K562 (cell line): ENCODE results near the gene NIPSNAP3A. TPM values are rescaled to one million over a fixed set of nuclear protein-coding genes. Genes with fewer than 3 reads are reported as not detected.

ENCODE experiments used
- DPF2 ChIP-seq: fragments of 450-650 bp; IDR thresholded peaks from 2 replicates; pipeline ENCODE4 v1.6.1; 2016
- EP300 ChIP-seq: IDR thresholded peaks from 2 replicates; pipeline ENCODE4 v1.6.1; 2012; ENCODE audit warnings: low read length, improper control_type of control experiment
- GATAD2B ChIP-seq: fragments of 450-650 bp; IDR thresholded peaks from 2 replicates; pipeline ENCODE4 v1.6.1; 2017; ENCODE audit warnings: mild to moderate bottlenecking, borderline replicate concordance
- HLTF ChIP-seq: fragments of 450-650 bp; IDR thresholded peaks from 2 replicates; pipeline ENCODE4 v1.6.1; 2016
- ILF3 ChIP-seq: fragments of 450-650 bp; IDR thresholded peaks from 2 replicates; pipeline ENCODE4 v1.6.1; 2018; ENCODE audit warnings: antibody characterized with exemption, mild to moderate bottlenecking, moderate library complexity, borderline replicate concordance
- JUN ChIP-seq, 2 experiments: sonication (generic) in 1 of 2; formaldehyde crosslinking in 1 of 2; IDR thresholded peaks; 2 replicates each; pipeline versions ENCODE4 v1.6.1 to v1.8.0; 2012 to 2022; ENCODE audit warnings: borderline replicate concordance in 2 of 2, mild to moderate bottlenecking in 2 of 2, improper control_type of control experiment in 1 of 2, low read depth in 1 of 2, low read length in 1 of 2, missing genetic modification reagents in 1 of 2
- L3MBTL2 ChIP-seq: fragments of 450-650 bp; IDR thresholded peaks from 2 replicates; pipeline ENCODE4 v1.6.1; 2016; ENCODE audit warnings: mild to moderate bottlenecking, moderate library complexity
- NCOA2 ChIP-seq, 2 experiments: fragments of 450-650 bp; IDR thresholded peaks; 2 replicates each; pipeline ENCODE4 v1.6.1; 2018; ENCODE audit warnings: mild to moderate bottlenecking in 2 of 2, moderate library complexity in 1 of 2; ENCODE audit not compliant: partially characterized antibody in 2 of 2
- NFE2L1 ChIP-seq: fragments of 450-650 bp; IDR thresholded peaks from 2 replicates; pipeline ENCODE4 v1.6.1; 2016; ENCODE audit warnings: missing genetic modification characterization, low read depth, mild to moderate bottlenecking, missing compliant biosample characterization, moderate library complexity, borderline replicate concordance
- PHB ChIP-seq: fragments of 250-450 bp; sonication (Bioruptor Pico); IDR thresholded peaks from 2 replicates; pipeline ENCODE4 v1.5.0; 2021
- PTBP1 ChIP-seq: fragments of 200-400 bp; formaldehyde crosslinking; IDR thresholded peaks from 2 replicates; pipeline ENCODE4 v1.6.1; 2017; ENCODE audit warnings: low read depth, low read length
- RBM17 ChIP-seq: fragments of 200-400 bp; formaldehyde crosslinking; IDR thresholded peaks from 2 replicates; pipeline ENCODE4 v1.6.1; 2017; ENCODE audit warnings: low read depth, mild to moderate bottlenecking, low read length, borderline replicate concordance
- RCOR1 ChIP-seq, 2 experiments: IDR thresholded peaks; 2 replicates each; pipeline ENCODE4 v1.6.1; 2012; ENCODE audit warnings: low read depth in 2 of 2, low read length in 2 of 2, borderline replicate concordance in 1 of 2, improper control_type of control experiment in 1 of 2
- SRSF1 ChIP-seq: fragments of 200-400 bp; formaldehyde crosslinking; IDR thresholded peaks from 2 replicates; pipeline ENCODE4 v1.6.1; 2017; ENCODE audit warnings: mild to moderate bottlenecking, low read depth, low read length, moderate library complexity
- SUPT5H ChIP-seq: fragments of 450-650 bp; IDR thresholded peaks from 2 replicates; pipeline ENCODE4 v1.6.1; 2016
- ZEB2 ChIP-seq: fragments of 450-650 bp; IDR thresholded peaks from 2 replicates; pipeline ENCODE4 v1.6.1; 2016
- ZNF12 ChIP-seq: sonication (generic); formaldehyde crosslinking; IDR thresholded peaks from 2 replicates; pipeline ENCODE4 v1.4.0; 2020; ENCODE audit warnings: mild to moderate bottlenecking, missing genetic modification reagents
- ZNF197 ChIP-seq: fragments of 200-800 bp; sonication (Bioruptor generic); IDR thresholded peaks from 2 replicates; pipeline ENCODE4 v1.6.1; 2016; ENCODE audit warnings: low read depth, missing genetic modification characterization, missing compliant biosample characterization
- ZNF217 ChIP-seq: sonication (generic); formaldehyde crosslinking; IDR thresholded peaks from 2 replicates; pipeline ENCODE4 v1.8.0; 2022; ENCODE audit warnings: mild to moderate bottlenecking, missing genetic modification reagents
- ZNF23 ChIP-seq: fragments of 250-450 bp; sonication (Bioruptor Pico); IDR thresholded peaks from 2 replicates; pipeline ENCODE4 v1.4.0; 2020; ENCODE audit warnings: mild to moderate bottlenecking
- ZNF24 ChIP-seq: fragments of 450-650 bp; IDR thresholded peaks from 2 replicates; pipeline ENCODE4 v1.6.1; 2016
- ZNF311 ChIP-seq: fragments of 250-450 bp; sonication (Bioruptor Pico); IDR thresholded peaks from 2 replicates; pipeline ENCODE4 v1.4.0; 2020; ENCODE audit warnings: mild to moderate bottlenecking, moderate library complexity
- ZNF79 ChIP-seq: fragments of 250-450 bp; sonication (Bioruptor Pico); IDR thresholded peaks from 2 replicates; pipeline ENCODE4 v1.4.0; 2020; ENCODE audit warnings: low read depth, mild to moderate bottlenecking, moderate library complexity
- polyA plus RNA-seq, 8 experiments: library from polyadenylated mRNA; depleted of rRNA in 4 of 8; stranded (reverse) in 5 of 8; unstranded in 3 of 8; fragments of >200 nt; fragmentation: Nextera tagmentation in 2 of 8; fragmentation: Illumina TruSeq in 1 of 8; extraction: Ambion mirVana in 2 of 8; extraction: Trizol in 1 of 8; gene quantifications; 2 replicates each; pipeline versions ENCODE4 v1.2.1 to v1.2.3, GENCODE V29; 2011 to 2014; ENCODE audit warnings: inconsistent platforms in 1 of 8, missing spikeins in 1 of 8
- total RNA-seq, 7 experiments: library from RNA; depleted of rRNA in 6 of 7; stranded (reverse); fragments of >200 nt in 6 of 7; fragmentation: Illumina TruSeq in 2 of 7; extraction: Trizol in 2 of 7; gene quantifications; 2 replicates each; pipeline versions ENCODE4 v1.2.1 to v1.2.3, GENCODE V29; 2011 to 2021; ENCODE audit warnings: low replicate concordance in 1 of 7
- TF ChIP-seq, protein P1 (sequence below): fragments of 250-450 bp; sonication (Bioruptor Pico); IDR thresholded peaks from 2 replicates; pipeline ENCODE4 v1.4.0; 2020; ENCODE audit warnings: mild to moderate bottlenecking, moderate library complexity
- TF ChIP-seq, protein P2 (sequence below): fragments of 200-800 bp; sonication (Bioruptor generic); IDR thresholded peaks from 2 replicates; pipeline ENCODE4 v1.6.1; 2017; ENCODE audit warnings: missing genetic modification characterization, missing compliant biosample characterization
- TF ChIP-seq, protein P3 (sequence below): sonication (generic); formaldehyde crosslinking; IDR thresholded peaks from 2 replicates; pipeline ENCODE4 v1.8.1; 2022; ENCODE audit warnings: missing genetic modification reagents

The NIPSNAP3A gene
- total and polyA plus RNA-seq, 9 of the 15 experiments (the other 6 are each of a cell fraction or from before 2014, with no cell fraction given): 25.3 to 132 (median 40.5) TPM

DNA sequence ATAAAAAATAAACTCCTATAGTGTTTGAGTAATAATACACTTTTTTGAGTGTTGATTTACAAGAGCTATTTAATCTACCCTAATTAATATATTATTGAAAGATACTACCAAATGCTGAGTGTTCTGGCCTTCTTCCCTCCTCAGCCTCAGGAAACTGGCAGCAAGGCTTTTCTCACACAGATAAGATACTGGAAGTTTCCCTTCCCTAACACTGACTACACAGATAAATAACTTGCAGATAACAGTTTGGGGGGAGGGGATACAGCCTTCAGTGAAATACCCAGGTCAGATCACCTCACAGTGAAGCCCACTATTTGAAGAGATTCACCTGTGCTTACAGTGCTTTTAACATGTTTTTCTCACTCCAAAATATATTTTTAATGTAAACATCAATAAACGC lies 1.6 kb upstream of the NIPSNAP3A start (continued):
- TF ChIP-seq, protein P1, sequence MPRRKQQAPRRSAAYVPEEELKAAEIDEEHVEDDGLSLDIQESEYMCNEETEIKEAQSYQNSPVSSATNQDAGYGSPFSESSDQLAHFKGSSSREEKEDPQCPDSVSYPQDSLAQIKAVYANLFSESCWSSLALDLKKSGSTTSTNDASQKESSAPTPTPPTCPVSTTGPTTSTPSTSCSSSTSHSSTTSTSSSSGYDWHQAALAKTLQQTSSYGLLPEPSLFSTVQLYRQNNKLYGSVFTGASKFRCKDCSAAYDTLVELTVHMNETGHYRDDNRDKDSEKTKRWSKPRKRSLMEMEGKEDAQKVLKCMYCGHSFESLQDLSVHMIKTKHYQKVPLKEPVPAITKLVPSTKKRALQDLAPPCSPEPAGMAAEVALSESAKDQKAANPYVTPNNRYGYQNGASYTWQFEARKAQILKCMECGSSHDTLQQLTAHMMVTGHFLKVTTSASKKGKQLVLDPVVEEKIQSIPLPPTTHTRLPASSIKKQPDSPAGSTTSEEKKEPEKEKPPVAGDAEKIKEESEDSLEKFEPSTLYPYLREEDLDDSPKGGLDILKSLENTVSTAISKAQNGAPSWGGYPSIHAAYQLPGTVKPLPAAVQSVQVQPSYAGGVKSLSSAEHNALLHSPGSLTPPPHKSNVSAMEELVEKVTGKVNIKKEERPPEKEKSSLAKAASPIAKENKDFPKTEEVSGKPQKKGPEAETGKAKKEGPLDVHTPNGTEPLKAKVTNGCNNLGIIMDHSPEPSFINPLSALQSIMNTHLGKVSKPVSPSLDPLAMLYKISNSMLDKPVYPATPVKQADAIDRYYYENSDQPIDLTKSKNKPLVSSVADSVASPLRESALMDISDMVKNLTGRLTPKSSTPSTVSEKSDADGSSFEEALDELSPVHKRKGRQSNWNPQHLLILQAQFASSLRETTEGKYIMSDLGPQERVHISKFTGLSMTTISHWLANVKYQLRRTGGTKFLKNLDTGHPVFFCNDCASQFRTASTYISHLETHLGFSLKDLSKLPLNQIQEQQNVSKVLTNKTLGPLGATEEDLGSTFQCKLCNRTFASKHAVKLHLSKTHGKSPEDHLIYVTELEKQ (CRISPR knock-in tag): no peak
- peak; percentile 80 for TF ChIP-seq EP300
- TF ChIP-seq ZNF23 (CRISPR knock-in tag): no peak
- TF ChIP-seq, protein P2, sequence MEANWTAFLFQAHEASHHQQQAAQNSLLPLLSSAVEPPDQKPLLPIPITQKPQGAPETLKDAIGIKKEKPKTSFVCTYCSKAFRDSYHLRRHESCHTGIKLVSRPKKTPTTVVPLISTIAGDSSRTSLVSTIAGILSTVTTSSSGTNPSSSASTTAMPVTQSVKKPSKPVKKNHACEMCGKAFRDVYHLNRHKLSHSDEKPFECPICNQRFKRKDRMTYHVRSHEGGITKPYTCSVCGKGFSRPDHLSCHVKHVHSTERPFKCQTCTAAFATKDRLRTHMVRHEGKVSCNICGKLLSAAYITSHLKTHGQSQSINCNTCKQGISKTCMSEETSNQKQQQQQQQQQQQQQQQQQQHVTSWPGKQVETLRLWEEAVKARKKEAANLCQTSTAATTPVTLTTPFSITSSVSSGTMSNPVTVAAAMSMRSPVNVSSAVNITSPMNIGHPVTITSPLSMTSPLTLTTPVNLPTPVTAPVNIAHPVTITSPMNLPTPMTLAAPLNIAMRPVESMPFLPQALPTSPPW (CRISPR knock-in tag): peak; percentile 45; the same call in 1 of the 2 replicates
- no peak for TF ChIP-seq L3MBTL2
- TF ChIP-seq ZNF217: no peak
- no peak for TF ChIP-seq ZNF79 (CRISPR knock-in tag)
- TF ChIP-seq HLTF: no peak
- TF ChIP-seq, protein P3, sequence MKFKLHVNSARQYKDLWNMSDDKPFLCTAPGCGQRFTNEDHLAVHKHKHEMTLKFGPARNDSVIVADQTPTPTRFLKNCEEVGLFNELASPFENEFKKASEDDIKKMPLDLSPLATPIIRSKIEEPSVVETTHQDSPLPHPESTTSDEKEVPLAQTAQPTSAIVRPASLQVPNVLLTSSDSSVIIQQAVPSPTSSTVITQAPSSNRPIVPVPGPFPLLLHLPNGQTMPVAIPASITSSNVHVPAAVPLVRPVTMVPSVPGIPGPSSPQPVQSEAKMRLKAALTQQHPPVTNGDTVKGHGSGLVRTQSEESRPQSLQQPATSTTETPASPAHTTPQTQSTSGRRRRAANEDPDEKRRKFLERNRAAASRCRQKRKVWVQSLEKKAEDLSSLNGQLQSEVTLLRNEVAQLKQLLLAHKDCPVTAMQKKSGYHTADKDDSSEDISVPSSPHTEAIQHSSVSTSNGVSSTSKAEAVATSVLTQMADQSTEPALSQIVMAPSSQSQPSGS (CRISPR knock-in tag): no peak
- TF ChIP-seq GATAD2B: peak; percentile 73; the same call in 1 of the 2 replicates
- no peak for TF ChIP-seq ZNF24
- TF ChIP-seq SUPT5H: no peak
- TF ChIP-seq NFE2L1 (tag): no peak
- no peak for TF ChIP-seq ZEB2
- TF ChIP-seq ZNF197: no peak
- TF ChIP-seq ILF3: no peak
- TF ChIP-seq ZNF311 (CRISPR knock-in tag): no peak
- TF ChIP-seq PTBP1: no peak
- no peak for TF ChIP-seq RBM17
- peak; percentile 85 for TF ChIP-seq DPF2
- no peak for TF ChIP-seq SRSF1
- no peak for TF ChIP-seq ZNF12 (CRISPR knock-in tag)
- TF ChIP-seq PHB: no peak
- TF ChIP-seq JUN (IDR thresholded peaks at IDR 0.05; ENCODE audit: borderline replicate concordance, low read depth, low read length): no peak
- TF ChIP-seq JUN (CRISPR knock-in tag; IDR thresholded peaks at IDR 0.05; ENCODE audit: borderline replicate concordance): no peak
- peak in 1 of 2 experiments; percentile 25; a peak in 1 of 4 replicates for TF ChIP-seq RCOR1 (IDR thresholded peaks at IDR 0.05; ENCODE audit: borderline replicate concordance in 1 of 2, low read depth in 2 of 2, low read length in 2 of 2)
- TF ChIP-seq NCOA2 (IDR thresholded peaks at IDR 0.05; ENCODE audit: partially characterized antibody in 2 of 2): peak in 1 of 2 experiments; percentile 16
